HepG2 (cell line): ENCODE data around the gene KDM6B. TPM values are rescaled to one million over a fixed set of nuclear protein-coding genes. Genes with fewer than 3 reads are reported as not detected.

Experiments used
- ATAC-seq: fragments of 200-7000 bp; cut with Tn5 transposase; 3 replicates; pipeline ENCODE4 v1.9.1; 2020; ENCODE audit warnings: mild to moderate bottlenecking, moderate library complexity
- Bru-seq: library from RNA; stranded (reverse); fragments of 400-500 nt; gene quantifications from one replicate; lab custom pipeline; 2021; lab: Mats Ljungman, UMichigan
- BruChase-seq, 2 experiments: library from RNA; stranded (reverse); fragments of 400-500 nt; gene quantifications; one replicate each; lab custom pipeline; 2021; lab: Mats Ljungman, UMichigan
- BruUV-seq: library from RNA; stranded (reverse); fragments of 400-500 nt; replicated peaks from 2 replicates; lab custom pipeline; 2021; lab: Mats Ljungman, UMichigan
- CTCF ChIA-PET: fragments of 300-600 bp; formaldehyde crosslinking; extraction: SDS; loops from one replicate; lab custom pipeline; 2021; ENCODE audit warnings: low total read pairs, inconsistent platforms, low intra/inter-chr PET ratio; lab: Yijun Ruan, JAX
- POLR2A ChIA-PET: fragments of 350-600 bp; sonication (Branson Sonifier 250); formaldehyde crosslinking; loops from one replicate; lab custom pipeline; 2020; ENCODE audit warnings: antibody characterized with exemption, inconsistent platforms; lab: Yijun Ruan, JAX
- DNase-seq: peaks from one replicate; pipeline ENCODE4 v3.0.0-alpha.2; 2015; ENCODE audit warnings: low spot score
- FAIRE-seq: peaks from 3 replicates; lab custom pipeline; 2011; peaks lifted over from hg19 to GRCh38; lab: Jason Lieb, UNC
- H2AFZ ChIP-seq: one replicate; pipeline ENCODE4 v1.6.1; 2011; ENCODE audit warnings: low read length, inconsistent platforms
- H3K27ac ChIP-seq: fragments of 300-600 bp; 3 replicates; pipeline ENCODE4 v1.8.0; 2011; ENCODE audit warnings: mixed run types, mild to moderate bottlenecking, mixed read lengths, low read length, inconsistent platforms; ENCODE audit not compliant: insufficient read depth; ENCODE audit errors: extremely low read length
- H3K27me3 ChIP-seq, 2 experiments: fragments of 200-600 bp in 1 of 2; 2 replicates in 1 of 2; 3 replicates in 1 of 2; pipeline versions ENCODE4 v1.6.0 to v1.8.0; 2011; ENCODE audit warnings: low read length in 2 of 2, mild to moderate bottlenecking in 2 of 2, moderate library complexity in 2 of 2, inconsistent platforms in 1 of 2; ENCODE audit not compliant: insufficient read depth in 2 of 2, control insufficient read depth in 1 of 2
- H3K36me3 ChIP-seq, 2 experiments: fragments of 200-600 bp in 1 of 2; replicated peaks in 1 of 2; 2 replicates in 1 of 2; 3 replicates in 1 of 2; pipeline versions ENCODE4 v1.5.1 to v1.8.0; 2011; ENCODE audit warnings: low read length in 2 of 2, inconsistent platforms in 1 of 2; ENCODE audit not compliant: insufficient read depth in 2 of 2, control insufficient read depth in 1 of 2
- H3K4me1 ChIP-seq: 2 replicates; pipeline ENCODE4 v1.5.1; 2012; ENCODE audit warnings: low read length, inconsistent platforms; ENCODE audit not compliant: insufficient read depth
- H3K4me2 ChIP-seq: 2 replicates; pipeline ENCODE4 v1.6.0; 2011; ENCODE audit warnings: low read depth, low read length, inconsistent platforms
- H3K4me3 ChIP-seq, 3 experiments: fragments of 200-600 bp in 1 of 3; sonication (generic), shearing (Covaris generic) in 1 of 3; replicated peaks in 1 of 3; 2 replicates each; pipeline ENCODE4 v1.5.1; 2011 to 2016; ENCODE audit warnings: low read length in 3 of 3, inconsistent platforms in 2 of 3, low read depth in 2 of 3, mild to moderate bottlenecking in 2 of 3, control low read depth in 1 of 3, mixed read lengths in 1 of 3; ENCODE audit not compliant: insufficient read depth in 1 of 3
- H3K79me2 ChIP-seq: one replicate; pipeline ENCODE4 v1.6.1; 2011; ENCODE audit warnings: low read length, inconsistent platforms; ENCODE audit not compliant: insufficient read depth
- H3K9ac ChIP-seq: 2 replicates; pipeline ENCODE4 v1.6.0; 2011; ENCODE audit warnings: mild to moderate bottlenecking, low read depth, low read length, inconsistent platforms; ENCODE audit not compliant: insufficient read depth
- H3K9me3 ChIP-seq: 2 replicates; pipeline ENCODE4 v1.5.1; 2012; ENCODE audit warnings: mild to moderate bottlenecking, low read length
- H4K20me1 ChIP-seq: 2 replicates; pipeline ENCODE4 v1.6.0; 2011; ENCODE audit warnings: inconsistent platforms, mild to moderate bottlenecking, low read length, moderate library complexity; ENCODE audit not compliant: insufficient read depth
- ADNP ChIP-seq: sonication (generic); formaldehyde crosslinking; IDR thresholded peaks from 2 replicates; pipeline ENCODE4 v1.4.0; 2020; ENCODE audit warnings: missing genetic modification reagents
- AGO1 ChIP-seq: fragments of 200-400 bp; formaldehyde crosslinking; IDR thresholded peaks from 2 replicates; pipeline ENCODE4 v1.6.1; 2017; ENCODE audit warnings: mild to moderate bottlenecking, low read depth, low read length, moderate library complexity; ENCODE audit not compliant: poor library complexity, severe bottlenecking
- ELF1 ChIP-seq: sonication (generic); formaldehyde crosslinking; IDR thresholded peaks from 2 replicates; pipeline ENCODE4 v1.4.0; 2020; ENCODE audit warnings: missing genetic modification reagents
- GMEB1 ChIP-seq: sonication (generic); formaldehyde crosslinking; IDR thresholded peaks from 2 replicates; pipeline ENCODE4 v1.5.1; 2020; ENCODE audit warnings: missing genetic modification reagents, mild to moderate bottlenecking, borderline replicate concordance
- KLF9 ChIP-seq: IDR thresholded peaks from 2 replicates; pipeline ENCODE4 v1.6.1; 2016; ENCODE audit warnings: low read depth
- PAWR ChIP-seq: sonication (generic); formaldehyde crosslinking; IDR thresholded peaks from 2 replicates; pipeline ENCODE4 v1.4.0; 2020; ENCODE audit warnings: missing genetic modification reagents, mild to moderate bottlenecking, borderline replicate concordance
- RFX5 ChIP-seq: IDR thresholded peaks from 2 replicates; pipeline ENCODE4 v1.6.1; 2011; ENCODE audit warnings: low read depth, low read length, improper control_type of control experiment
- ZNF446 ChIP-seq: sonication (generic); formaldehyde crosslinking; IDR thresholded peaks from 2 replicates; pipeline ENCODE4 v1.5.0; 2020; ENCODE audit warnings: mild to moderate bottlenecking, missing genetic modification reagents
- ZNF839 ChIP-seq: sonication (generic); formaldehyde crosslinking; IDR thresholded peaks from 2 replicates; pipeline ENCODE4 v1.4.0; 2020; ENCODE audit warnings: missing genetic modification reagents, mild to moderate bottlenecking, borderline replicate concordance
- WGBS: methylation state at CpG from one replicate; pipeline ENCODE4 v1.1.6; 2017; ENCODE audit warnings: low lambda C conversion rate; 5-methylcytosine and 5-hydroxymethylcytosine counted together
- in situ Hi-C: cut with HindIII; loops from 2 replicates; pipeline ENCODE4 v1.10.0; 2017; ENCODE audit warnings: low pct_unique_long_range_greater_than_20kb; ENCODE audit not compliant: extremely low pct_ligation_motif_present
- intact Hi-C: fragments of 100-400 bp; cut with micrococcal nuclease; formaldehyde crosslinking; loops from one replicate; pipeline ENCODE4 v1.10.0; 2022; ENCODE audit not compliant: unreplicated experiment
- long read RNA-seq, 2 experiments: library from RNA in 1 of 2; library from polyadenylated mRNA in 1 of 2; stranded (forward) in 1 of 2; unstranded in 1 of 2; transcript quantifications; one replicate each; pipeline ENCODE4 v2.0.0, GENCODE V29; 2019 to 2022
- polyA minus RNA-seq, 3 experiments: library from RNA; depleted of rRNA, polyadenylated mRNA; stranded (reverse); fragments of >200 nt; gene quantifications; 2 replicates each; pipeline ENCODE4 v1.2.3, GENCODE V29; 2011; ENCODE audit warnings: low replicate concordance in 1 of 3
- polyA plus RNA-seq, 8 experiments: library from polyadenylated mRNA; depleted of rRNA in 3 of 8; stranded (reverse) in 7 of 8; unstranded in 1 of 8; fragments of >200 nt; fragmentation: Illumina TruSeq in 4 of 8; extraction: Trizol in 4 of 8; gene quantifications; 2 replicates each; pipeline versions ENCODE4 v1.2.1 to v1.2.3, GENCODE V29; 2011 to 2016; ENCODE audit warnings: low read depth in 4 of 8, missing spikeins in 1 of 8, mixed read lengths in 1 of 8; ENCODE audit not compliant: insufficient read depth in 1 of 8
- total RNA-seq, 5 experiments: library from RNA; depleted of rRNA; stranded (reverse); fragments of >200 nt; fragmentation: Illumina TruSeq; extraction: Trizol; gene quantifications; 2 replicates each; pipeline ENCODE4 v1.2.3, GENCODE V29; 2016; ENCODE audit warnings: low read depth in 1 of 5
- TF ChIP-seq, protein P1 (sequence below): sonication (generic); formaldehyde crosslinking; IDR thresholded peaks from 2 replicates; pipeline ENCODE4 v1.4.0; 2020; ENCODE audit warnings: mild to moderate bottlenecking, missing genetic modification reagents, borderline replicate concordance

Gene KDM6B
- total RNA-seq (2016; rRNA removed; fragmentation: Illumina TruSeq; extraction: Trizol) (2.1 and 2.2 TPM in 2 replicates), polyA plus RNA-seq (2011; rRNA removed) (1.3 and 1.9 TPM in 2 replicates), polyA minus RNA-seq (2011; rRNA and poly(A)+ RNA removed; ENCODE audit: low replicate concordance) (3.6 and 8.2 TPM in 2 replicates), Bru-seq, nascent RNA (percentile 80 among the genes with signal in this experiment), BruChase-seq, experiment 1, labeled RNA remaining after a 6-hour chase (percentile 94 among the genes with signal in this experiment), BruChase-seq, experiment 2, labeled RNA remaining after a 2-hour chase (percentile 93 among the genes with signal in this experiment)
- 0.30 and 1.9 TPM in 2 replicates for total RNA-seq (2016; cell fraction: cytosol; rRNA removed; fragmentation: Illumina TruSeq; extraction: Trizol; ENCODE audit: low read depth)
- 1.3 and 1.6 TPM in 2 replicates for total RNA-seq (2016; cell fraction: insoluble cytoplasmic fraction; rRNA removed; fragmentation: Illumina TruSeq; extraction: Trizol)
- 1.7 and 3.1 TPM in 2 replicates for total RNA-seq (2016; cell fraction: membrane; rRNA removed; fragmentation: Illumina TruSeq; extraction: Trizol)
- 5.8 and 6.2 TPM in 2 replicates for total RNA-seq (2016; cell fraction: nucleus; rRNA removed; fragmentation: Illumina TruSeq; extraction: Trizol)
- 0.42 and 0.82 TPM in 2 replicates for polyA plus RNA-seq (2011; cell fraction: cytosol; rRNA removed)
- polyA plus RNA-seq (2011; cell fraction: nucleus; rRNA removed) = 18.1 and 23.2 TPM in 2 replicates
- 8.4 and 13.6 TPM in 2 replicates for polyA plus RNA-seq (2012)
- polyA plus RNA-seq (2016; cell fraction: cytosol; fragmentation: Illumina TruSeq; extraction: Trizol; ENCODE audit: low read depth) = 0.37 and 0.83 TPM in 2 replicates
- 2.4 and 4.0 TPM in 2 replicates for polyA plus RNA-seq (2016; cell fraction: insoluble cytoplasmic fraction; fragmentation: Illumina TruSeq; extraction: Trizol; ENCODE audit: low read depth)
- polyA plus RNA-seq (2016; cell fraction: membrane; fragmentation: Illumina TruSeq; extraction: Trizol; ENCODE audit: low read depth) = 0.80 and 1.7 TPM in 2 replicates
- polyA plus RNA-seq (2016; cell fraction: nucleus; fragmentation: Illumina TruSeq; extraction: Trizol; ENCODE audit: insufficient read depth, low read depth) = 21.8 and 22.9 TPM in 2 replicates
- polyA minus RNA-seq (2011; cell fraction: cytosol; rRNA and poly(A)+ RNA removed) = 2.2 and 3.8 TPM in 2 replicates
- 18.7 and 21.1 TPM in 2 replicates for polyA minus RNA-seq (2011; cell fraction: nucleus; rRNA and poly(A)+ RNA removed)
- long read RNA-seq, experiment 1, partial matches to known transcripts = 1 of 5 reads
- long read RNA-seq, experiment 1, other reads (novel, unspliced or antisense) = 4 of 5 reads
- long read RNA-seq, experiment 2, partial matches to known transcripts = 11 of 42 reads
- long read RNA-seq, experiment 2, other reads (novel, unspliced or antisense) = 31 of 42 reads

GRCh38 chr17:7833795-7834541 is at the start of gene KDM6B:
TSS of gene KDM6B (plus strand) at chr17:7834217. CDS start at chr17:7845555, 11,338 bp downstream.
- H3K36me3 ChIP-seq = no peaks in the 10 kb centered on the region
- peaks cover 12% of the 10 kb centered on the region for H3K79me2 ChIP-seq
- no peaks in the 10 kb centered on the region for H3K9me3 ChIP-seq
- peaks cover 46% of the 10 kb centered on the region for H3K4me1 ChIP-seq
- H3K4me2 ChIP-seq = peak within 1 kb of the TSS; percentile 84
- H2AFZ ChIP-seq = peak within 1 kb of the TSS; percentile 10
- H3K4me3 ChIP-seq = peak within 1 kb of the TSS; percentile 54 to 92 (median 65)
- 3% methylated on average over 35 of the region's 49 CpGs for WGBS
- no peaks in the 10 kb centered on the region; the same call in 1 of the 2 replicates for H4K20me1 ChIP-seq
- intact Hi-C loops (loop anchor here (5.0 kb wide), 1 partner anchor 87 kb away; no protein-coding TSS in a partner anchor), in situ Hi-C loops (no loop called here)
- FAIRE-seq = no peak
- ATAC-seq = peak; percentile 66
- ChIA-PET POLR2A (interaction anchor here (0.8 to 8.2 kb wide), 11 partner anchors 9 to 261 kb away, joined by 3 to 159 read pairs (median 4); partner anchors contain the start of genes CNTROB, CYB5D1, NAA38 and RNF227), CTCF (interaction anchor here (1.2 kb wide), 1 partner anchor 64 kb away, joined by 5 read pairs; no protein-coding TSS in a partner anchor)
- DNase-seq = peak; percentile 83
- no TSS peak for BruUV-seq
- H3K27ac ChIP-seq = peak within 1 kb of the TSS; percentile 92
- peak within 1 kb of the TSS; percentile 89 for H3K9ac ChIP-seq
- H3K27me3 ChIP-seq = peaks cover 6 to 27% of the 10 kb centered on the region in 2 experiments; a peak in 4 of 5 replicates
- TF ChIP-seq AGO1 (peak; percentile 92), RFX5 (0 out of 2 replicates have a peak, but pooled peaks have one; percentile 39), PAWR (CRISPR knock-in tag) (no peak), ADNP (no peak), ZNF839 (CRISPR knock-in tag) (no peak), ZNF446 (CRISPR knock-in tag) (no peak), KLF9 (no peak), ELF1 (CRISPR knock-in tag) (no peak), GMEB1 (CRISPR knock-in tag) (no peak)
- TF ChIP-seq, protein P1, sequence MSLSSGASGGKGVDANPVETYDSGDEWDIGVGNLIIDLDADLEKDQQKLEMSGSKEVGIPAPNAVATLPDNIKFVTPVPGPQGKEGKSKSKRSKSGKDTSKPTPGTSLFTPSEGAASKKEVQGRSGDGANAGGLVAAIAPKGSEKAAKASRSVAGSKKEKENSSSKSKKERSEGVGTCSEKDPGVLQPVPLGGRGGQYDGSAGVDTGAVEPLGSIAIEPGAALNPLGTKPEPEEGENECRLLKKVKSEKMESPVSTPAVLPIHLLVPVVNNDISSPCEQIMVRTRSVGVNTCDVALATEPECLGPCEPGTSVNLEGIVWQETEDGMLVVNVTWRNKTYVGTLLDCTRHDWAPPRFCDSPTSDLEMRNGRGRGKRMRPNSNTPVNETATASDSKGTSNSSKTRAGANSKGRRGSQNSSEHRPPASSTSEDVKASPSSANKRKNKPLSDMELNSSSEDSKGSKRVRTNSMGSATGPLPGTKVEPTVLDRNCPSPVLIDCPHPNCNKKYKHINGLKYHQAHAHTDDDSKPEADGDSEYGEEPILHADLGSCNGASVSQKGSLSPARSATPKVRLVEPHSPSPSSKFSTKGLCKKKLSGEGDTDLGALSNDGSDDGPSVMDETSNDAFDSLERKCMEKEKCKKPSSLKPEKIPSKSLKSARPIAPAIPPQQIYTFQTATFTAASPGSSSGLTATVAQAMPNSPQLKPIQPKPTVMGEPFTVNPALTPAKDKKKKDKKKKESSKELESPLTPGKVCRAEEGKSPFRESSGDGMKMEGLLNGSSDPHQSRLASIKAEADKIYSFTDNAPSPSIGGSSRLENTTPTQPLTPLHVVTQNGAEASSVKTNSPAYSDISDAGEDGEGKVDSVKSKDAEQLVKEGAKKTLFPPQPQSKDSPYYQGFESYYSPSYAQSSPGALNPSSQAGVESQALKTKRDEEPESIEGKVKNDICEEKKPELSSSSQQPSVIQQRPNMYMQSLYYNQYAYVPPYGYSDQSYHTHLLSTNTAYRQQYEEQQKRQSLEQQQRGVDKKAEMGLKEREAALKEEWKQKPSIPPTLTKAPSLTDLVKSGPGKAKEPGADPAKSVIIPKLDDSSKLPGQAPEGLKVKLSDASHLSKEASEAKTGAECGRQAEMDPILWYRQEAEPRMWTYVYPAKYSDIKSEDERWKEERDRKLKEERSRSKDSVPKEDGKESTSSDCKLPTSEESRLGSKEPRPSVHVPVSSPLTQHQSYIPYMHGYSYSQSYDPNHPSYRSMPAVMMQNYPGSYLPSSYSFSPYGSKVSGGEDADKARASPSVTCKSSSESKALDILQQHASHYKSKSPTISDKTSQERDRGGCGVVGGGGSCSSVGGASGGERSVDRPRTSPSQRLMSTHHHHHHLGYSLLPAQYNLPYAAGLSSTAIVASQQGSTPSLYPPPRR = no peak
